H9 (cell line): ENCODE data around the gene KIAA0825. TPM values are rescaled to one million over a fixed set of nuclear protein-coding genes. Genes with fewer than 3 reads are reported as not detected.

Source experiments
- DNase-seq: peaks from one replicate; pipeline ENCODE4 v3.0.0-alpha.2; 2017
- H2AFZ ChIP-seq: one replicate; pipeline ENCODE4 v1.6.1; 2013; ENCODE audit warnings: mild to moderate bottlenecking, low read length, control low read depth, moderate library complexity
- H2AK5ac ChIP-seq: 2 replicates; pipeline ENCODE4 v1.6.1; 2013; ENCODE audit warnings: low read length, control low read depth, mixed read lengths; ENCODE audit not compliant: insufficient read length
- H2BK120ac ChIP-seq: one replicate; pipeline ENCODE4 v1.6.1; 2013; ENCODE audit warnings: low read depth, mild to moderate bottlenecking, low read length, control low read depth, inconsistent platforms; ENCODE audit not compliant: poor library complexity, severe bottlenecking
- H2BK12ac ChIP-seq: 2 replicates; pipeline ENCODE4 v1.6.1; 2013; ENCODE audit warnings: low read length, control low read depth, mixed read lengths, low read depth; ENCODE audit not compliant: insufficient read length
- H2BK15ac ChIP-seq: 2 replicates; pipeline ENCODE4 v1.6.1; 2013; ENCODE audit warnings: low read depth, low read length, control low read depth
- H2BK20ac ChIP-seq: one replicate; pipeline ENCODE4 v1.6.1; 2013; ENCODE audit warnings: low read depth, mild to moderate bottlenecking, low read length, control low read depth, inconsistent platforms; ENCODE audit not compliant: poor library complexity, severe bottlenecking
- H2BK5ac ChIP-seq: 2 replicates; pipeline ENCODE4 v1.6.1; 2013; ENCODE audit warnings: low read length, control low read depth, mixed read lengths; ENCODE audit not compliant: insufficient read length
- H3K14ac ChIP-seq: 2 replicates; pipeline ENCODE4 v1.6.1; 2013; ENCODE audit warnings: low read length, control low read depth; ENCODE audit not compliant: insufficient read depth
- H3K18ac ChIP-seq: 2 replicates; pipeline ENCODE4 v1.6.1; 2013; ENCODE audit warnings: low read depth, mild to moderate bottlenecking, mixed read lengths, low read length, control low read depth; ENCODE audit not compliant: insufficient read length
- H3K23ac ChIP-seq: 2 replicates; pipeline ENCODE4 v1.6.1; 2013; ENCODE audit warnings: low read length, control low read depth, mixed read lengths, low read depth; ENCODE audit not compliant: insufficient read length
- H3K23me2 ChIP-seq: 2 replicates; pipeline ENCODE4 v1.6.1; 2013; ENCODE audit warnings: low read depth, mild to moderate bottlenecking, mixed read lengths, low read length, control low read depth; ENCODE audit not compliant: insufficient read length, poor library complexity, severe bottlenecking
- H3K27ac ChIP-seq: 2 replicates; pipeline ENCODE4 v1.5.1; 2013; ENCODE audit warnings: low read length, control low read depth, mixed read lengths, low read depth; ENCODE audit not compliant: insufficient read length
- H3K27me3 ChIP-seq: 2 replicates; pipeline ENCODE4 v1.6.1; 2013; ENCODE audit warnings: low read length, control low read depth, inconsistent platforms; ENCODE audit not compliant: insufficient read depth
- H3K4ac ChIP-seq: 2 replicates; pipeline ENCODE4 v1.6.1; 2013; ENCODE audit warnings: low read depth, mild to moderate bottlenecking, control low read depth, inconsistent platforms, low read length, moderate library complexity
- H3K4me1 ChIP-seq: 2 replicates; pipeline ENCODE4 v1.6.1; 2013; ENCODE audit warnings: low read length, control low read depth, inconsistent platforms; ENCODE audit not compliant: insufficient read depth
- H3K4me2 ChIP-seq: 2 replicates; pipeline ENCODE4 v1.6.1; 2013; ENCODE audit warnings: low read length, control low read depth, mixed read lengths; ENCODE audit not compliant: insufficient read length, insufficient read depth
- H3K56ac ChIP-seq: 2 replicates; pipeline ENCODE4 v1.6.1; 2013; ENCODE audit warnings: low read depth, mild to moderate bottlenecking, mixed read lengths, low read length, control low read depth; ENCODE audit not compliant: insufficient read length
- H3K79me1 ChIP-seq: 2 replicates; pipeline ENCODE4 v1.6.1; 2013; ENCODE audit warnings: low read depth, mild to moderate bottlenecking, moderate library complexity, low read length, control low read depth, inconsistent platforms; ENCODE audit not compliant: insufficient read depth, poor library complexity, severe bottlenecking
- H3K79me2 ChIP-seq: 2 replicates; pipeline ENCODE4 v1.6.1; 2013; ENCODE audit warnings: low read length, control low read depth, inconsistent platforms; ENCODE audit not compliant: insufficient read depth
- H3K9ac ChIP-seq: 2 replicates; pipeline ENCODE4 v1.6.1; 2013; ENCODE audit warnings: low read length, control low read depth, mixed read lengths; ENCODE audit not compliant: insufficient read length; ENCODE audit errors: extremely low read depth
- H3K9me3 ChIP-seq: one replicate; pipeline ENCODE4 v1.6.1; 2013; ENCODE audit warnings: low read depth, low read length, inconsistent platforms; ENCODE audit not compliant: control insufficient read depth
- H3T11ph ChIP-seq: one replicate; pipeline ENCODE4 v1.6.1; 2013; ENCODE audit warnings: mild to moderate bottlenecking, low read length, control low read depth, inconsistent platforms
- H4K20me1 ChIP-seq: one replicate; pipeline ENCODE4 v1.6.1; 2013; ENCODE audit not compliant: control insufficient read depth, insufficient read length, insufficient read depth
- H4K5ac ChIP-seq: 2 replicates; pipeline ENCODE4 v1.6.1; 2013; ENCODE audit warnings: low read depth, mild to moderate bottlenecking, mixed read lengths, low read length, control low read depth; ENCODE audit not compliant: insufficient read length
- H4K8ac ChIP-seq: replicated peaks from 2 replicates; pipeline ENCODE4 v1.6.1; 2013; ENCODE audit warnings: low read length, control low read depth, mixed read lengths, low read depth; ENCODE audit not compliant: insufficient read length
- H4K91ac ChIP-seq: 2 replicates; pipeline ENCODE4 v1.6.1; 2013; ENCODE audit warnings: low read depth, mild to moderate bottlenecking, moderate library complexity, mixed read lengths, low read length, control low read depth; ENCODE audit not compliant: insufficient read length
- H3K27ac Mint-ChIP-seq, 3 experiments: 2 replicates in 2 of 3; 3 replicates in 1 of 3; pipeline ENCODE4 v1.8.0; 2020 to 2021; ENCODE audit warnings: mixed read lengths in 3 of 3, mild to moderate bottlenecking in 1 of 3, moderate library complexity in 1 of 3
- H3K27me3 Mint-ChIP-seq: 2 replicates; pipeline ENCODE4 v1.8.0; 2021; ENCODE audit warnings: low read depth, mild to moderate bottlenecking, moderate library complexity, mixed read lengths
- H3K36me3 Mint-ChIP-seq, 3 experiments: 2 replicates in 2 of 3; 3 replicates in 1 of 3; pipeline ENCODE4 v1.8.0; 2020 to 2021; ENCODE audit warnings: low read depth in 3 of 3, mixed read lengths in 3 of 3; ENCODE audit not compliant: insufficient read depth in 1 of 3
- H3K4me1 Mint-ChIP-seq, 2 experiments: 2 replicates each; pipeline ENCODE4 v1.8.0; 2020; ENCODE audit warnings: mixed read lengths in 2 of 2
- H3K4me3 Mint-ChIP-seq, 2 experiments: 2 replicates in 1 of 2; 3 replicates in 1 of 2; pipeline ENCODE4 v1.8.0; 2020 to 2021; ENCODE audit warnings: mild to moderate bottlenecking in 2 of 2, mixed read lengths in 2 of 2, moderate library complexity in 1 of 2
- H3K9me3 Mint-ChIP-seq, 2 experiments: 2 replicates in 1 of 2; 3 replicates in 1 of 2; pipeline ENCODE4 v1.8.0; 2020; ENCODE audit warnings: mild to moderate bottlenecking in 2 of 2, mixed read lengths in 2 of 2, moderate library complexity in 1 of 2
- WGBS: extraction: QIAGEN DNeasy Blood & Tissue Kit; methylation state at CpG from one replicate; pipeline ENCODE4 v1.1.7; 2013; ENCODE audit warnings: missing lambda C conversion rate, low lambda C conversion rate, mixed read lengths; ENCODE audit not compliant: insufficient read length; ENCODE audit errors: extremely low coverage; 5-methylcytosine and 5-hydroxymethylcytosine counted together
- total RNA-seq: library from RNA; stranded (reverse); gene quantifications from 2 replicates; pipeline ENCODE4 v1.2.1, GENCODE V29; 2021
- TF ChIP-seq, protein P1 (sequence below): fragments of 200-600 bp; sonication (generic); conservative IDR thresholded peaks from 3 replicates; pipeline ENCODE4 v1.8.0; 2021; ENCODE audit warnings: antibody characterized with exemption, mild to moderate bottlenecking

KIAA0825 gene
- total RNA-seq, 1 experiment from 2014 or later: 1.8 TPM

DNA sequence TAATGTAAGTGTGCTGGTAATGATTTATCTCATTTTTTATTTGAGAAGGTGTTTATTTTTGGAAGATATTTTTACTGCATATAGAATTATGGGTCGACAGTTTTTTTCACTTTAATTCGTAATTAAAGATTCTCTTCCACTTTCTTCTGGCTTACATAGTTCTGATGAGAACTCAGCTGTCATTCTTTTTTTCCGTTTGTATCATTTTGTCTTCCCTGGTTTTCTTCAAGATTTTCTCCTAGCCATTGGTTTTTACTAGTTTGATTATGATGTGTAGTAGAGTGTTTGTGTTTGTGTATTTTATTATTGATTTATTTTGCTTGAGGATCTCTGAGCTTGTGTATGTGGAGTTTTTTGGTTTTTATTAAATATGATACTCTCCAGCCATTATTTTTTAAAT lies 21.8 kb upstream of the KIAA0825 start:
- H3K79me2 ChIP-seq: peaks cover 5% of the 10 kb centered on the region; the same call in 1 of the 2 replicates
- no peak overlapping the region for H2BK12ac ChIP-seq
- H3K4me1 Mint-ChIP-seq: peaks cover 2 to 3% of the 10 kb centered on the region in 2 experiments; a peak in 2 of 4 replicates
- TF ChIP-seq, protein P1, sequence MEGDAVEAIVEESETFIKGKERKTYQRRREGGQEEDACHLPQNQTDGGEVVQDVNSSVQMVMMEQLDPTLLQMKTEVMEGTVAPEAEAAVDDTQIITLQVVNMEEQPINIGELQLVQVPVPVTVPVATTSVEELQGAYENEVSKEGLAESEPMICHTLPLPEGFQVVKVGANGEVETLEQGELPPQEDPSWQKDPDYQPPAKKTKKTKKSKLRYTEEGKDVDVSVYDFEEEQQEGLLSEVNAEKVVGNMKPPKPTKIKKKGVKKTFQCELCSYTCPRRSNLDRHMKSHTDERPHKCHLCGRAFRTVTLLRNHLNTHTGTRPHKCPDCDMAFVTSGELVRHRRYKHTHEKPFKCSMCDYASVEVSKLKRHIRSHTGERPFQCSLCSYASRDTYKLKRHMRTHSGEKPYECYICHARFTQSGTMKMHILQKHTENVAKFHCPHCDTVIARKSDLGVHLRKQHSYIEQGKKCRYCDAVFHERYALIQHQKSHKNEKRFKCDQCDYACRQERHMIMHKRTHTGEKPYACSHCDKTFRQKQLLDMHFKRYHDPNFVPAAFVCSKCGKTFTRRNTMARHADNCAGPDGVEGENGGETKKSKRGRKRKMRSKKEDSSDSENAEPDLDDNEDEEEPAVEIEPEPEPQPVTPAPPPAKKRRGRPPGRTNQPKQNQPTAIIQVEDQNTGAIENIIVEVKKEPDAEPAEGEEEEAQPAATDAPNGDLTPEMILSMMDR: no peak
- no peak overlapping the region for H2AFZ ChIP-seq
- H3K23me2 ChIP-seq: no peaks in the 10 kb centered on the region
- H2BK5ac ChIP-seq: no peak overlapping the region
- no peak overlapping the region for H3K4ac ChIP-seq
- H2BK120ac ChIP-seq: no peak overlapping the region
- no peaks in the 10 kb centered on the region for H3K4me1 ChIP-seq
- H2BK20ac ChIP-seq: no peak overlapping the region
- H3K27me3 Mint-ChIP-seq: no peaks in the 10 kb centered on the region
- H3K14ac ChIP-seq: no peak overlapping the region
- peaks cover 29% of the 10 kb centered on the region in 2 experiments for H3K9me3 Mint-ChIP-seq
- no peaks in the 10 kb centered on the region for H3K9me3 ChIP-seq
- H3T11ph ChIP-seq: no peak overlapping the region
- no peak overlapping the region for H3K56ac ChIP-seq
- no CpG with 5 or more reads among the region's 3 CpGs for WGBS
- H3K27ac ChIP-seq: no peak overlapping the region
- H3K4me2 ChIP-seq: no peak overlapping the region
- no peak overlapping the region for H3K23ac ChIP-seq
- no peak overlapping the region for H3K4me3 Mint-ChIP-seq
- no peaks in the 10 kb centered on the region for H3K27me3 ChIP-seq
- no peak overlapping the region for H2BK15ac ChIP-seq
- no peak overlapping the region for H4K91ac ChIP-seq
- peaks cover 3% of the 10 kb centered on the region for H3K79me1 ChIP-seq
- peaks cover 38 to 59% (median 50%) of the 10 kb centered on the region in 3 experiments for H3K36me3 Mint-ChIP-seq
- H4K5ac ChIP-seq: no peak overlapping the region
- H4K20me1 ChIP-seq: no peaks in the 10 kb centered on the region
- H2AK5ac ChIP-seq: no peak overlapping the region
- H4K8ac ChIP-seq: no peak overlapping the region
- H3K27ac Mint-ChIP-seq: no peak overlapping the region
- no peak overlapping the region for H3K18ac ChIP-seq
- no peak overlapping the region for H3K9ac ChIP-seq
- DNase-seq: no peak
